LNCaP clone FGC (cell line): ENCODE data around the gene AQP7.

Source experiments
- DNase-seq: peaks from one replicate; pipeline ENCODE4 v3.0.0-alpha.2; 2011; ENCODE audit warnings: low read depth
- H3K4me3 ChIP-seq: 2 replicates; pipeline ENCODE4 v1.5.1; 2011; ENCODE audit warnings: mild to moderate bottlenecking, low read depth, low read length, control low read depth
- TF ChIP-seq, protein P1 (sequence below): IDR thresholded peaks from 2 replicates; pipeline ENCODE4 v1.5.1; 2012; ENCODE audit warnings: mild to moderate bottlenecking; ENCODE audit not compliant: control insufficient read depth, insufficient read depth; ENCODE audit errors: extremely low read depth

The AQP7 gene

DNA sequence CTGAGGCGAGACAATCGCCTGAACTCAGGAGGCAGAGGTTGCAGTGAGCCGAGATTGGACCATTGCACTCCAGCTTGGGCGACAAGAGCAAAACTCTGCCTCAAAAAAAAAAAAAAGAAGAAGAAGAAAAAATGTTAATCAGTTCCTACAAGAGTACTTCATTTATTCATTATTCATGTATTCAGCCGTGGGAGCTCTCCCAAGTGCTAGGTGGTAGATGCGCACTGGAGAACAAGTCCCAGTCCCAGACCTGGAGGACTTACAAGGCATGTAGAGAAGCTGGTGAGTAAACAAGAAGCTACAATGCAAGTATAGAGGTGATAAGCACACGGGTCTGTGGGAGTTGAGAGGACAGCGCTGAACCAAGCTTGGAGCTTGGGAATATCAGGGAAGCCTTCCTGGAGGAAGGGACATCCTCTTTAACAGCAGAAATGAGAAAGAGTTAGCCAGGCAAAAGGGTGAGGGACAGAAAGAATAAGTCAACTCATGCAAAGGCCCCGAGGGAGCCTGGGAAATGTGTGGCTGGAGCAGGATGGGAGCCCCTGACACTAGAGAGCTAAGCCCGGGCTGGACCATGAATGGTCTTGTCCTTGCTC lies 17.4 kb upstream of the AQP7 start:
- TF ChIP-seq, protein P1, sequence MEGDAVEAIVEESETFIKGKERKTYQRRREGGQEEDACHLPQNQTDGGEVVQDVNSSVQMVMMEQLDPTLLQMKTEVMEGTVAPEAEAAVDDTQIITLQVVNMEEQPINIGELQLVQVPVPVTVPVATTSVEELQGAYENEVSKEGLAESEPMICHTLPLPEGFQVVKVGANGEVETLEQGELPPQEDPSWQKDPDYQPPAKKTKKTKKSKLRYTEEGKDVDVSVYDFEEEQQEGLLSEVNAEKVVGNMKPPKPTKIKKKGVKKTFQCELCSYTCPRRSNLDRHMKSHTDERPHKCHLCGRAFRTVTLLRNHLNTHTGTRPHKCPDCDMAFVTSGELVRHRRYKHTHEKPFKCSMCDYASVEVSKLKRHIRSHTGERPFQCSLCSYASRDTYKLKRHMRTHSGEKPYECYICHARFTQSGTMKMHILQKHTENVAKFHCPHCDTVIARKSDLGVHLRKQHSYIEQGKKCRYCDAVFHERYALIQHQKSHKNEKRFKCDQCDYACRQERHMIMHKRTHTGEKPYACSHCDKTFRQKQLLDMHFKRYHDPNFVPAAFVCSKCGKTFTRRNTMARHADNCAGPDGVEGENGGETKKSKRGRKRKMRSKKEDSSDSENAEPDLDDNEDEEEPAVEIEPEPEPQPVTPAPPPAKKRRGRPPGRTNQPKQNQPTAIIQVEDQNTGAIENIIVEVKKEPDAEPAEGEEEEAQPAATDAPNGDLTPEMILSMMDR = no peak
- DNase-seq = no peak

DNA sequence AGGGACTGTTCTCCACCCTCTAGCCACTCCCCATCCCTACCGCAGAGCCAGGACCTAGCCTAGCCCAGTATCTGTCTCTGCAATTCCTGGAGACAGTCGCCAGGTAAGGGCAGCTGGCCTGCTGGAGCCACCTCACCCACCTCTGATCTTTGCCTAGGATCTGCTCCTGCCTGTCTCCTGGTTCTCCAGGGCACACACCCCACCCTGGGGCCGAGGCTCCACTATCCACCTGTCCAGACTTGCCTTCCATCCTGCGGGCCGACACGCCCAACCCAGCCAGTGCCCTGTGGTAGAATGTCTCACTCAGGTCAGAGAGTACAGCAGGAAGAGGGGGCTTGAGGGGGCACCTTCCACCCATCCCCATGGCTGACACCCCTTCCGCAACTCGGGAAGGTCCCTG lies 15.7 kb upstream of the AQP7 start:
- TF ChIP-seq, protein P1 = no peak
- DNase-seq = no peak

More for the DNA sequence above, 17.4 kb upstream of the AQP7 start:
- H3K4me3 ChIP-seq = no peak overlapping the region

DNA sequence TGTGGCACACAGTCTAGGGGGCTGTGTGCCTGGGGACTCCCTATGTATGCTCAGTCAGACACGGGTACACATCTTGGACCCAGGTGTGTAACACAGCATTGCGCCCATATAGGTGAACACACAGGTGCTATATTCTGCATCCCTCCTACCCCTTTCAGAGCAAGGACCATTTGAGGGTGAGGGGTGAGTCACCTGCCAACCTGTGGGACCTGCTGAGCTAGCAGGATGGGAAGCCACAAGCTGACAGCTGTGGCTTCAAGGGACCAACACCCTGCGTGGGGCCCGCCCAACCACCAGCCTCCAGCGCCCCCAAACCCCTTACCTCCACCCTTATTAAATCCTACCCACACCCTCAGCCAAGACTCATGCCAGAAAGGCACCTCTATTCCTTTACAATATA lies 14.6 kb upstream of the AQP7 start:
- H3K4me3 ChIP-seq = no peak overlapping the region
- TF ChIP-seq, protein P1 = no peak
- no peak for DNase-seq

More for the DNA sequence above, 15.7 kb upstream of the AQP7 start:
- no peak overlapping the region for H3K4me3 ChIP-seq

DNA sequence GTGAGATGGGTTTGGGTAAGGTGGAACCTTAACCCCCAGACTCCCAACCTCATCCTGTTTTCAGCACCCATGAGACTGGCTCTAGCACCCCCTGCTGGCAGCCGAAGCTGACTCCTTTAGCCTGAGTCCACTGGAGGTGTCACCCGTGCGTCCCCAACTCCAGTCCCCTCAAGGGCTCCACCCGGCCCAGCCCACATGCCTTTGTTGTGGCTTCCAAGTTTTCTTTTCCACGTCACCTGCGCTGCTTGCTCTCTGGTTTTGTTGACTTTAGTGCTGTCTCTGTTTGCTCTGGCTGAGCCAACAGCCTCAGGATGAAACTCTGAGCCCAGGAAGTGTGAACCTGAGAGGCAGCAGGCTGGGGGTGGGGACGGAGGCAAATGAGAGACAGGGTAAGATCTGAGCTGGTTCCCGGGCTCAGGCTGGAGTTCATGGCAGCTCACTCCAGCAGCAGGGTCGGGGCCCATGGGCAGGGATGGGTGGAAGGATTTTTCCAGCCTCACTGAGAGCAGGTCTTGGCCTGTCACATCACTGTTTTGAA lies 13.2 kb upstream of the AQP7 start:
- TF ChIP-seq, protein P1 = peak; percentile 79
- H3K4me3 ChIP-seq = no peak overlapping the region
- peak; percentile 99 for DNase-seq

DNA sequence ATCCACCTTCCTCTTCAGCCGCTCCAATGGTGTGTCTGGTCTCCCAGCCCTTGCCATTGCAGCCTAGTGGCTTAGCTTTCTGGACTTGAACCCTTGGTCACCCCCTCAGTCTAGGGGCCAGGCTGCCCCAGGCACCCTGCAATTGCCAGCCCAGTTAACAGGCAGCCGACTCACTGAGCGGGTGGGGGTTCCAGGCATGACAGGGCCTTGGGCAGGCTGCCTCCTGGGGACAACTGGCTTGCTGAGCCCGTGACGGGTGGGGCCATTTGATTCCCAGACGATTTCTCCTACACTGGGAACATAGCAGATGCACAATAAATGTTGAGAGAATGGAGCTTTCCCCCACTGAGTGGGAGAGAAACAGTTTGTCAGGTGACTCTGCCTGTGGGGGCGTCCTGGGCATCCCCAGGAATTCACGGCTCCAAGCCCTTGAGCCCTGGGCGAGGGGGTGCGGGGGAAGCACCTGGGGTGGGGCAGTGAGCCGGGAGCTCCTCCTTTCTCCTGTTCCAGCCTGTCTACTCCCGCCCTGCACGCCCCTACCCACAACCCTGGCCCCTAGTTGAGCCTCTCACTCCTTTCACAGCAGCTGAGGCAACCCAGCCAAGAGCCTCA lies 12.6 kb upstream of the AQP7 start:
- H3K4me3 ChIP-seq = no peak overlapping the region
- no peak for DNase-seq
- TF ChIP-seq, protein P1 = no peak

DNA sequence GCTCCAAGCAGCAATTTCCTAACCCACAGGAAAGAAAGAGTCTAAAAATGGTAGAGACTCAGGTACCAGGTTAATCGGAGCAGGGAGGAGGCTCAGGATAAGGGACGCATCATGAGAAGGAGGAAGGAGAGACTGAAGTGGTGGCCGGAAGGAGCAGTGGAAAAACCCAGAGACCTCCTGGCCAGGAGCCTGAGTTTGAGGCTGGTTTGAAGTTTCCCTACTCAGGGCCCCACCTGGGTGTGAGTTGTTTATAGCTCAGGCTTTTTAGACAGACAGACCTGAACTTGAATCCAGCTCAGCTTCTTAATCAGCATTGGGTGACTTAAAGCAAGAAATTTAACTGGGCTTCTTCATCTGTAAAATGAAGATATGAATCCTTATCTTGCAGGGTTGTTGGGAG lies 11.9 kb upstream of the AQP7 start:
- no peak overlapping the region for H3K4me3 ChIP-seq
- TF ChIP-seq, protein P1 = no peak
- DNase-seq = no peak
